B cell (primary cell): Measurements from ENCODE around the gene ZNF776. TPM values are rescaled to one million over a fixed set of nuclear protein-coding genes. Genes with fewer than 3 reads are reported as not detected.

Experiments
- ATAC-seq: fragments of 200-7000 bp; cut with Tn5 transposase; one replicate; pipeline ENCODE4 v1.10.0; 2021; ENCODE audit warnings: low read depth, mild to moderate bottlenecking, moderate number of reproducible peaks, moderate library complexity
- CTCF ChIA-PET: fragments of 350-600 bp; sonication (Branson Sonifier 250); formaldehyde crosslinking; loops from one replicate; lab custom pipeline; 2021; ENCODE audit warnings: antibody characterized with exemption, inconsistent platforms; lab: Charles Lee
- POLR2A ChIA-PET: fragments of 350-600 bp; sonication (Branson Sonifier 250); formaldehyde crosslinking; loops from one replicate; lab custom pipeline; 2021; ENCODE audit warnings: antibody characterized with exemption; lab: Charles Lee
- DNase-seq: peaks from one replicate; pipeline ENCODE4 v3.0.0; 2013
- H2AFZ ChIP-seq: 2 replicates; pipeline ENCODE4 v1.6.1; 2012; ENCODE audit warnings: mild to moderate bottlenecking, low read depth, low read length; ENCODE audit not compliant: insufficient read depth, poor library complexity, severe bottlenecking
- H3K27ac ChIP-seq, 2 donors: 1 replicate in 1 of 2; 2 replicates in 1 of 2; pipeline ENCODE4 v1.5.1; 2012 to 2013; ENCODE audit warnings: low read length in 2 of 2, mild to moderate bottlenecking in 2 of 2, moderate library complexity in 1 of 2
- H3K27me3 ChIP-seq, 4 experiments: fragments of 200-600 bp in 1 of 4; sonication (generic) in 1 of 4; replicated peaks in 1 of 4; 1 replicate in 2 of 4; 2 replicates in 2 of 4; pipeline versions ENCODE4 v1.6.1 to v1.7.0; 2013 to 2016; ENCODE audit warnings: low read length in 3 of 4, mild to moderate bottlenecking in 2 of 4, mixed read lengths in 1 of 4, moderate library complexity in 1 of 4; ENCODE audit not compliant: insufficient read depth in 4 of 4, control insufficient read depth in 3 of 4; ENCODE audit errors: control extremely low read depth in 1 of 4
- H3K36me3 ChIP-seq, 2 experiments: replicated peaks in 1 of 2; 1 replicate in 1 of 2; 2 replicates in 1 of 2; pipeline versions ENCODE4 v1.6.1 to v1.7.1; 2013; ENCODE audit warnings: low read length in 1 of 2; ENCODE audit not compliant: insufficient read depth in 2 of 2, control insufficient read depth in 1 of 2; ENCODE audit errors: control extremely low read depth in 1 of 2, extremely low read depth in 1 of 2
- H3K4me1 ChIP-seq, 2 donors: fragments of 200-600 bp in 1 of 2; sonication (generic) in 1 of 2; 1 replicate in 1 of 2; 2 replicates in 1 of 2; pipeline versions ENCODE4 v1.5.1 to v1.6.1; 2013 to 2017; ENCODE audit warnings: low read length in 2 of 2; ENCODE audit not compliant: control insufficient read depth in 2 of 2, insufficient read depth in 2 of 2
- H3K4me2 ChIP-seq: replicated peaks from 2 replicates; pipeline ENCODE3; 2012; ENCODE audit warnings: mild to moderate bottlenecking, low read depth, low read length; ENCODE audit not compliant: poor library complexity, severe bottlenecking
- H3K4me3 ChIP-seq, 5 experiments: fragments of 200-600 bp in 1 of 5; sonication (generic) in 1 of 5; 1 replicate in 3 of 5; 2 replicates in 2 of 5; pipeline versions ENCODE4 v1.5.1 to v1.7.0; 2011 to 2016; ENCODE audit warnings: low read length in 4 of 5, mild to moderate bottlenecking in 4 of 5, low read depth in 2 of 5, control low read depth in 1 of 5, moderate library complexity in 1 of 5; ENCODE audit not compliant: insufficient read depth in 1 of 5; ENCODE audit errors: control extremely low read depth in 1 of 5, extremely low read depth in 1 of 5
- H3K79me2 ChIP-seq: fragments of 200-600 bp; sonication (generic); one replicate; pipeline ENCODE4 v1.6.0; 2016; ENCODE audit warnings: low read length; ENCODE audit not compliant: control insufficient read depth, insufficient read depth
- H3K9ac ChIP-seq: fragments of 200-600 bp; sonication (generic); 2 replicates; pipeline ENCODE4 v1.6.1; 2017; ENCODE audit warnings: mild to moderate bottlenecking, low read length, moderate library complexity
- H3K9me3 ChIP-seq, 3 donors: one replicate each; pipeline versions ENCODE4 v1.6.1 to v1.7.1; 2013; ENCODE audit warnings: low read length in 2 of 3; ENCODE audit not compliant: control insufficient read depth in 2 of 3, insufficient read depth in 1 of 3; ENCODE audit errors: control extremely low read depth in 1 of 3
- H4K20me1 ChIP-seq: 2 replicates; pipeline ENCODE4 v1.6.0; 2012; ENCODE audit warnings: mild to moderate bottlenecking, low read length; ENCODE audit not compliant: insufficient read depth, control insufficient read depth, poor library complexity, severe bottlenecking
- H3K27ac Mint-ChIP-seq: one replicate; pipeline ENCODE4 v1.8.0; 2021; ENCODE audit warnings: mixed read lengths
- H3K27me3 Mint-ChIP-seq: one replicate; pipeline ENCODE4 v1.8.0; 2021; ENCODE audit warnings: mixed read lengths
- H3K4me1 Mint-ChIP-seq: one replicate; pipeline ENCODE4 v1.8.0; 2021; ENCODE audit warnings: mixed read lengths
- H3K4me3 Mint-ChIP-seq: one replicate; pipeline ENCODE4 v1.8.0; 2021; ENCODE audit warnings: mixed read lengths
- H3K9me3 Mint-ChIP-seq: one replicate; pipeline ENCODE4 v1.8.0; 2022; ENCODE audit warnings: mixed read lengths; ENCODE audit not compliant: insufficient read depth
- EZH2 ChIP-seq: IDR thresholded peaks from 2 replicates; pipeline ENCODE4 v1.6.1; 2012; ENCODE audit warnings: borderline replicate concordance, low read depth, mild to moderate bottlenecking, moderate library complexity, low read length; ENCODE audit not compliant: insufficient read depth, poor library complexity, severe bottlenecking
- WGBS: methylation state at CpG from one replicate; pipeline ENCODE4 v1.1.5; 2013; ENCODE audit warnings: missing lambda C conversion rate; ENCODE audit not compliant: insufficient coverage; 5-methylcytosine and 5-hydroxymethylcytosine counted together
- intact Hi-C: fragments of 100-400 bp; cut with micrococcal nuclease; formaldehyde crosslinking; loops from one replicate; pipeline ENCODE4 v1.10.0; 2022
- polyA plus RNA-seq: library from polyadenylated mRNA; depleted of rRNA; stranded (reverse); fragments of >200 nt; gene quantifications from 2 replicates; pipeline ENCODE4 v1.2.3, GENCODE V29; 2012
- total RNA-seq, 2 donors: library from RNA; stranded (reverse); fragments of 120-200 nt in 1 of 2; gene quantifications; 1 replicate in 1 of 2; 2 replicates in 1 of 2; pipeline versions ENCODE4 v1.2.3 to v1.2.4, GENCODE V29; 2013 to 2022
- TF ChIP-seq, protein P1 (sequence below): fragments of 200-600 bp; IDR thresholded peaks from one replicate; pipeline ENCODE4 v1.8.0; 2022; ENCODE audit warnings: antibody characterized with exemption, mild to moderate bottlenecking

The ZNF776 gene
- total and polyA plus RNA-seq, 2 donors (not counting 1 experiment from before 2014, with no cell fraction given), result 15.6 to 47.5 TPM

- POLR2A ChIA-PET, result no interaction called here
- Mint-ChIP-seq H3K4me3 (no peak overlapping the region), H3K4me1 (peaks cover 19% of the 10 kb centered on the region), H3K27ac (no peak overlapping the region), H3K9me3 (peaks cover 23% of the 10 kb centered on the region), H3K27me3 (no peaks in the 10 kb centered on the region)
- H3K9ac ChIP-seq, result no peak overlapping the region
- DNase-seq, result no peak
- peaks cover 1 to 27% (median 22%) of the 10 kb centered on the region in 3 donors for H3K9me3 ChIP-seq
- 98% methylated on average over 8 of the region's 10 CpGs for WGBS
- H3K27me3 ChIP-seq, result no peaks in the 10 kb centered on the region
- H3K27ac ChIP-seq, result no peak overlapping the region
- intact Hi-C loops, result no loop called here
- no peak overlapping the region for H3K4me2 ChIP-seq
- peaks cover 41% of the 10 kb centered on the region for H3K79me2 ChIP-seq
- no peak overlapping the region for H2AFZ ChIP-seq
- no peak overlapping the region for H3K4me3 ChIP-seq
- TF ChIP-seq, protein P1, sequence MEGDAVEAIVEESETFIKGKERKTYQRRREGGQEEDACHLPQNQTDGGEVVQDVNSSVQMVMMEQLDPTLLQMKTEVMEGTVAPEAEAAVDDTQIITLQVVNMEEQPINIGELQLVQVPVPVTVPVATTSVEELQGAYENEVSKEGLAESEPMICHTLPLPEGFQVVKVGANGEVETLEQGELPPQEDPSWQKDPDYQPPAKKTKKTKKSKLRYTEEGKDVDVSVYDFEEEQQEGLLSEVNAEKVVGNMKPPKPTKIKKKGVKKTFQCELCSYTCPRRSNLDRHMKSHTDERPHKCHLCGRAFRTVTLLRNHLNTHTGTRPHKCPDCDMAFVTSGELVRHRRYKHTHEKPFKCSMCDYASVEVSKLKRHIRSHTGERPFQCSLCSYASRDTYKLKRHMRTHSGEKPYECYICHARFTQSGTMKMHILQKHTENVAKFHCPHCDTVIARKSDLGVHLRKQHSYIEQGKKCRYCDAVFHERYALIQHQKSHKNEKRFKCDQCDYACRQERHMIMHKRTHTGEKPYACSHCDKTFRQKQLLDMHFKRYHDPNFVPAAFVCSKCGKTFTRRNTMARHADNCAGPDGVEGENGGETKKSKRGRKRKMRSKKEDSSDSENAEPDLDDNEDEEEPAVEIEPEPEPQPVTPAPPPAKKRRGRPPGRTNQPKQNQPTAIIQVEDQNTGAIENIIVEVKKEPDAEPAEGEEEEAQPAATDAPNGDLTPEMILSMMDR, result no peak
- TF ChIP-seq EZH2, result no peak
- no peaks in the 10 kb centered on the region for H3K4me1 ChIP-seq
- no peaks in the 10 kb centered on the region for H4K20me1 ChIP-seq
- CTCF ChIA-PET, result no interaction called here
- H3K36me3 ChIP-seq, result peaks cover 11 to 94% of the 10 kb centered on the region in 2 experiments
- ATAC-seq, result no peak
Measured at GRCh38 chr19:57754091-57754673, 7.6 kb downstream of the ZNF776 start.

GRCh38 chr19:57755031-57755430 is 8.4 kb downstream of the ZNF776 start:
- peaks cover 12% of the 10 kb centered on the region for H3K4me1 Mint-ChIP-seq
- intact Hi-C loops, result no loop called here
- H3K9me3 Mint-ChIP-seq, result peaks cover 19% of the 10 kb centered on the region
- CTCF ChIA-PET, result interaction anchor here (0.5 kb wide), 1 partner anchor 20 kb away, joined by 3 read pairs; no protein-coding TSS in a partner anchor
- H3K27me3 Mint-ChIP-seq, result no peaks in the 10 kb centered on the region
- Histone ChIP-seq H2AFZ (no peak overlapping the region), H3K27ac (no peak overlapping the region), H3K4me1 (no peaks in the 10 kb centered on the region), H4K20me1 (no peaks in the 10 kb centered on the region), H3K27me3 (no peaks in the 10 kb centered on the region), H3K9ac (no peak overlapping the region), H3K79me2 (peaks cover 39% of the 10 kb centered on the region), H3K4me3 (no peak overlapping the region), H3K36me3 (peaks cover 6 to 94% of the 10 kb centered on the region in 2 experiments), H3K4me2 (no peak overlapping the region), H3K9me3 (peaks cover 1 to 26% (median 24%) of the 10 kb centered on the region in 3 donors)
- ATAC-seq (no peak), DNase-seq (no peak)
- no peak overlapping the region for H3K4me3 Mint-ChIP-seq
- WGBS, result no CpG with 5 or more reads among the region's 4 CpGs
- POLR2A ChIA-PET, result interaction anchor here (0.6 kb wide), 1 partner anchor 12 kb away, joined by 6 read pairs; no protein-coding TSS in a partner anchor
- no peak for TF ChIP-seq EZH2
- TF ChIP-seq, protein P1, result no peak
- no peak overlapping the region for H3K27ac Mint-ChIP-seq
